Stomach smooth muscle (tissue), 2 donors: Measurements from ENCODE around the gene MPC2.
A peak's percentile ranks its signal among the peaks of the same experiment; 100 is the strongest.

Experiments
- H3K27ac ChIP-seq: one replicate; pipeline ENCODE4 v1.7.0; 2013; ENCODE audit warnings: mild to moderate bottlenecking, low read length, inconsistent platforms
- H3K27me3 ChIP-seq, 2 donors: one replicate each; pipeline ENCODE4 v1.7.0; 2013; ENCODE audit warnings: low read length in 2 of 2; ENCODE audit not compliant: insufficient read depth in 2 of 2, control insufficient read depth in 1 of 2
- H3K36me3 ChIP-seq, 2 donors: one replicate each; pipeline ENCODE4 v1.7.0; 2013; ENCODE audit warnings: low read length in 2 of 2; ENCODE audit not compliant: control insufficient read depth in 2 of 2, insufficient read depth in 2 of 2
- H3K4me1 ChIP-seq: one replicate; pipeline ENCODE4 v1.7.0; 2013; ENCODE audit warnings: low read length; ENCODE audit not compliant: control insufficient read depth, insufficient read depth
- H3K4me3 ChIP-seq, 2 donors: one replicate each; pipeline ENCODE4 v1.7.0; 2013; ENCODE audit warnings: low read length in 2 of 2
- H3K9ac ChIP-seq, 2 donors: one replicate each; pipeline ENCODE4 v1.7.0; 2013; ENCODE audit warnings: low read length in 2 of 2, mild to moderate bottlenecking in 1 of 2
- H3K9me3 ChIP-seq, 2 donors: one replicate each; pipeline ENCODE4 v1.7.0; 2013; ENCODE audit warnings: low read length in 2 of 2; ENCODE audit not compliant: control insufficient read depth in 2 of 2
- donor health status: healthy.
- donor health status: Pancreatic carcinoma.

Gene MPC2

DNA sequence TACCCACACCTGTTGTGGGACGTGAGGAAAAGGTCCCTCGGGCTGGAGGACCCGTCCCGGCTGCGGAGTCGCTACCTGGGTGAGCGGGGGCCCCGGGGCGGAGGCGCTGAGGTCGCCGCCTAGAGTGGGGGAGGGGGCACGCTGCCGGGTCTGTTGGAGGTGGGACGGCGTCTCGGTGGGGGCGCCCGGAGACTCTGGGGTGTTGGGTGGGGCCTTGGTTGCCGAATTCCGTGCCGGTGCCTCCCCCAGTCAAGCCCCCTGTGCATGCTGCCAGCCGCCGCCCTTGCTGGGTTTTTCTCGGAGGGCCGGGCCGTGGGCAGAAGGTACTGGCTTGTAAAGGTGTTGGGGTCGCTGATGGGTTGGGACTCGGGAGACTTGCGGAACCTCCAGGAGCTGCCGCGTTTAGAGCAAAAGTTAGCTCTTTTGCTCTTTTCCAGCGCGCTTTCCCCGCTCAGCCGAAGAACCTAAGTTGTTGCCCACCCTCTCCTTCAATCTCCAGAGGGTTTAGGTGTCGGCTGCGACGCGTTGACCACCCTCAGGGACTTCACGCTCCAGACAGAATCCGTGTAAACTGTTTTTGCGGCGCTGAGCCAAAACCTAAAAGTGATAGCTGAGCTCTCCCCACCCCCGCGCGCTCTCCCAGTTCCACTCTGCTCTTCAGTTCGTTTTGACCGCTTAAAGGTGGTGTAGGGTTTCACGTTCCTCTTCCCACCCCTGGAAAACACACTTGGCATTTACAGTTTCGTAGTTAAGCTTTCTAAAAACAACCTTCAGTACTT is at the start of gene MPC2:
Gene MPC2, minus strand, starts transcription at position 143 of the 779 bp plus-strand sequence. CDS start 1,231 bp downstream, outside the sequence.
- Histone ChIP-seq H3K4me1 (peaks cover 3% of the 10 kb centered on the region), H3K9me3 (no peaks in the 10 kb centered on the region), H3K4me3 (peak within 1 kb of the TSS; percentile 91 to 96), H3K27me3 (no peaks in the 10 kb centered on the region), H3K27ac (peak within 1 kb of the TSS; percentile 97), H3K36me3 (no peaks in the 10 kb centered on the region), H3K9ac (peak within 1 kb of the TSS; percentile 95 to 97)

DNA sequence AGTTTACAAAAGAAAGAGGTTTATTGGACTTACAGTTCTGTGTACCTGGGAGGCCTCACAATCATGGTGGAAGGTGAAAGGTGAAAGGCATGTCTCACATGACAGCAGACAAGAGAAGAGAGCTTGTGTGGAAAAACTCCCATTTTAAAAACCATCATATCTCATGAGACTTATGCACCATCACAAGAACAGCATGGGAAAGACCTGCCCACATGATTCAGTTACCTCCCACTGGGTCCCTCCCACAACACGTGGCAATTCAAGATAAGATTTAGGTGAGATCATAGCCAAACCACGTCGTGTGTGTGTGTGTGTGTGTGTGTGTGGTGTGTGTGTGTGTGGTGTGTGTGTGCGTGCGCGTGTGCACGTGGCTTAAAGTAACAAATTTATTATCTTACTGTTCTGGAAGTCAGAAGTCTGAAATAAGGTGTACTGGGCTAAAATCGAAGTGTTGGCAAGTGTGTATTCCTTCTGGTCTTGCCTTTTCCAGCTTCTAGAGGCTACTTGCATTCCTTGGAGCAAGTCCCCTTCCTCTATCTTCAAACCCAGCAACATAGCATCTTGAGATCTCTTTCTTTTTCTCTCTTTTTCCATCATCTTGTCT is 48.1 kb upstream of the MPC2 start:
- H3K9me3 ChIP-seq: no peaks in the 10 kb centered on the region
- H3K9ac ChIP-seq: no peak overlapping the region
- H3K36me3 ChIP-seq: peaks cover 0 to 6% of the 10 kb centered on the region in 2 donors
- H3K4me1 ChIP-seq: peaks cover 2% of the 10 kb centered on the region
- no peak overlapping the region for H3K27ac ChIP-seq
- no peak overlapping the region for H3K4me3 ChIP-seq
- no peaks in the 10 kb centered on the region for H3K27me3 ChIP-seq

DNA sequence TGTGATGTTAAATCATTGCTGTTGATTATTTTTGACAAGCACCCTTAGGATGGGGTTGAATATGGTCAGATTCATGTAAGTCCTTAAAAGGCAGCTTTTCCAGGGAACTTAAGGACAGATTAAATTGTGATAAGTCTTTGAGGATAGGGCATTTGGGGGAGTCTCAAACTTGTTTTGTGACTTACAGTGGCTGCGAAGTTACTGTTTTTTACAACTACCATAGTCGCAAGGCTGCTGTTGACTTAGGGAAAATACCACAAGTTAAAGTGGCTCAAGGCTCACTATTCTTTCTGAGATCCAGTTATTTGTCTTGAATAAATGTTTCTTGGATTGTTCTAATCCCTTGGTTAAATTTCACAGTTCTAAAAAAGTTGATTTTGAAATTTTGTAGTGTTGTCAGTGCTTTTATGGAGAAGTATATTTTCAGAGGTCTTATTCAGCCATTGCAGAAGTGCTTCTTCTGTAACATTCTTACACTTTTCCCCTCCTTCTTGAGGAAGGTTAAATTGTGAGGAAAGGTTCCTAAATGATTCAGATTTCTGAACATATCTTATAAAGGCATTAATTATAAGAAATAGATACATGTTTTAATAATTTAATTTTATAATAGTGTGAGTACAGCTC is 47.0 kb upstream of the MPC2 start:
- Histone ChIP-seq H3K27me3 (no peaks in the 10 kb centered on the region), H3K27ac (no peak overlapping the region), H3K9ac (no peak overlapping the region), H3K9me3 (no peaks in the 10 kb centered on the region), H3K4me3 (no peak overlapping the region), H3K36me3 (peaks cover 0 to 6% of the 10 kb centered on the region in 2 donors), H3K4me1 (peaks cover 2% of the 10 kb centered on the region)

DNA sequence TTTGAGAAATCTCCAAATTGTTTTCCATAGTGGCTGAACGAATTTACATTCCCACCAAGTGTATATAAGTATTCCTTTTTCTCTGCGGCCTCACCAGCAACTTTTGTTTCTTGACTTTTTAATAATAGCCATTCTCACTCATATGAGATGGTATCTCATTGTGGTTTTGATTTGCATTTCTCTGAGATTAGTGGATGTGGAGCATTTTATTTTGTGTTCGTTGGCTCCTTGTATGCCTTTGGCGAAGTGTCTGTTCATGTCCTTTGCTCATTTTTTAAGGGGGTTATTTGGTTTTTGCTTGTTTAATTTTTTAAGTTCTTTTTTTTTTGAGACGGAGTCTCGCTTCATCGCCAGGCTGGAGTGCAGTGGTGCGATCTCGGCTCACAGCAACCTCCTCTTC is 45.1 kb upstream of the MPC2 start:
- H3K9ac ChIP-seq: no peak overlapping the region
- H3K27ac ChIP-seq: no peak overlapping the region
- no peaks in the 10 kb centered on the region for H3K27me3 ChIP-seq
- peaks cover 0 to 6% of the 10 kb centered on the region in 2 donors for H3K36me3 ChIP-seq
- peaks cover 2% of the 10 kb centered on the region for H3K4me1 ChIP-seq
- no peak overlapping the region for H3K4me3 ChIP-seq
- no peaks in the 10 kb centered on the region for H3K9me3 ChIP-seq

DNA sequence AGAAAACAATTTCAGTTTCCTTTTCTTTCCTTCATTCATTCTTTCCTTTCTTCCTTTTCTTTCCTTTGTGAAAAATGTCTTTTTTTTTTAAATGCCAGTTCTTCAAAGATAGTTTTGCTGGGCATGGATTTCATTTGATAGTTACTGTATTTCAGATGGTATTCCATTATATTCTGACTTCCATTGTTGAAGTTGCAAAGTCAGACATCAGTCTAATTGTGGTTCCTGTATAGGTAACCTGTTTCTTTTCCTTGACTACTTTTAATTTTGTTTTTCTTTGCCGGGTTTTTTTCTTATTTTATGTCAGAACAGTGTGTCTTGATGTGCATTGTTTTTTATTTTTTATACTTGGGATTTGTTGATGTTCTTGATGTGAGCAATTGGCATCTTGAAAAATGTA is 40.4 kb upstream of the MPC2 start:
- Histone ChIP-seq H3K9ac (no peak overlapping the region), H3K4me1 (peaks cover 2% of the 10 kb centered on the region), H3K27ac (no peak overlapping the region), H3K9me3 (no peaks in the 10 kb centered on the region), H3K4me3 (no peak overlapping the region), H3K27me3 (no peaks in the 10 kb centered on the region), H3K36me3 (peaks cover 4 to 7% of the 10 kb centered on the region in 2 donors)

DNA sequence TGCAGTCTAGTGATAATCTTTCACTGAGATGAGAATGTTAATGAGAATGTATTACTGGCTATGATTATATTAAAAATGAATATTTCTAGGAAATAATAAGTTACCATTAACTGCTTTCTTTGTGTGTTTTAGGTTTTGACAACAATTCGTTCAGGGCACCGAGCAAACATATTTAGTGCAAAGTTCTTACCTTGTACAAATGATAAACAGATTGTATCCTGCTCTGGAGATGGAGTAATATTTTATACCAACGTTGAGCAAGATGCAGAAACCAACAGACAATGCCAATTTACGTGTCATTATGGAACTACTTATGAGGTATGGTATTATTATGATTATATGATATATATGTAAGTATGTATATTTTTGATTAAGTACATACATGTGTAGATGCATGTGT is 37.8 kb upstream of the MPC2 start:
- H3K27ac ChIP-seq: no peak overlapping the region
- H3K9ac ChIP-seq: no peak overlapping the region
- H3K4me1 ChIP-seq: no peaks in the 10 kb centered on the region
- peaks cover 4 to 11% of the 10 kb centered on the region in 2 donors for H3K36me3 ChIP-seq
- no peak overlapping the region for H3K4me3 ChIP-seq
- no peaks in the 10 kb centered on the region for H3K27me3 ChIP-seq
- H3K9me3 ChIP-seq: no peaks in the 10 kb centered on the region

DNA sequence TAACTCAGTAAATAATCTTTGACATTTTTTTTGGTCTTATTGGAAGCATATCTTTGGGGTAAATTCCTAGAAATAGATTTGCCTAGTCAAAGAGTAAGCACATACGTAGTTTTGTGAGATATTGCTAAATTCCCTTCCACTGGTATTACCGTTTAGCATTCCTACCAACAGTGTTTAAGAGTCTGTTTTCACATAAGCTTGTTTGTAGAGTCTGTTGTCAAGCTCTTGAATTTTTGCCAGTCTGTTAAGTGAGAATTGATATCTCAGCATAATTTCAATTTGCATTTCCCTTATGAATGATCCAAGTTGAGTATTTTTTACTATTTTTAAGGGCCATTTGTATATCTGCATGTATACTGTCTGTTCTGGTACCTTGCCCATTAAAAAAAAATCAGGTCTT is 37.0 kb upstream of the MPC2 start:
- H3K4me1 ChIP-seq: no peaks in the 10 kb centered on the region
- no peak overlapping the region for H3K9ac ChIP-seq
- no peaks in the 10 kb centered on the region for H3K27me3 ChIP-seq
- H3K27ac ChIP-seq: no peak overlapping the region
- H3K4me3 ChIP-seq: no peak overlapping the region
- no peaks in the 10 kb centered on the region for H3K9me3 ChIP-seq
- H3K36me3 ChIP-seq: peaks cover 4 to 11% of the 10 kb centered on the region in 2 donors

DNA sequence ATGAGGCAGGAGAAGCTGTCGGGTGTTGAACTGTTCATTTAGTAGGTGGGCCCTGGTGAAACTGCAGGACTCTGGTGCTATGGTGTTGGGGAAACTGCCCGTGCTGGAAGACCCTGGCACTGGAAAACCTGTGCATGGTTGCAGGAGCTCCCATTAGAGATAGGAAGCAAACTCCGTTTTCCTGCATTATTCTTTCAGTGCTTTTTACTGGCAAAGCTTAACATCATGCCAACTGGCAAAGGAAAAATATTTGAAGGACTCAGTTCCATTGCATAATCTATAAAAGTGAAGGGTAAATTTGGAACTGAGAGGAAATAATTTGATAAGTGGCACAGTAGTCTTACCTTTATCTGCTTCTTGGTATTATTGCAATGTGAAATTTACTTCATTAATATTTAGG is 31.7 kb upstream of the MPC2 start:
- H3K4me1 ChIP-seq: no peaks in the 10 kb centered on the region
- H3K27me3 ChIP-seq: no peaks in the 10 kb centered on the region
- H3K27ac ChIP-seq: no peak overlapping the region
- H3K36me3 ChIP-seq: peaks cover 9 to 11% of the 10 kb centered on the region in 2 donors
- H3K4me3 ChIP-seq: no peak overlapping the region
- no peaks in the 10 kb centered on the region for H3K9me3 ChIP-seq
- H3K9ac ChIP-seq: no peak overlapping the region

DNA sequence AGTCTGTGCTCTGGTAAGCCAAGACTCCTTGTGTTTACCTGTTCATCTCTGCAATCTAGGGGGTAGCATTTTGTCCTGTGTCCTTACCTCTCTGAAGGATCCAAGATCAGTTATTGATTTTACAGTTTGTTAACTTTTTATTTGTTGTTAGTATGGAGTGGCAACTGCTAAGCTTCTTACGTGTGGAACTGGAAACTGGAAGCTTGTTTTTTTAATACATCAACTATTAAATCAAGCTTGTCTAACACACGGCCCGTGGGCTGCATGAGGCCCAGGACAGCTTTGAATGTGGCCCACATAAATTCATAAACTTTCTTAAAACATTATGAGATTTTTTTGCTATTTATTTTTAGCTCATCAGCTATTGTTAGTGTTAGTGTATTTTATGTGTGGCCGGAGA is 29.2 kb upstream of the MPC2 start:
- H3K4me3 ChIP-seq: no peak overlapping the region
- H3K4me1 ChIP-seq: no peaks in the 10 kb centered on the region
- no peaks in the 10 kb centered on the region for H3K9me3 ChIP-seq
- no peaks in the 10 kb centered on the region for H3K27me3 ChIP-seq
- H3K9ac ChIP-seq: no peak overlapping the region
- no peak overlapping the region for H3K27ac ChIP-seq
- peaks cover 7 to 9% of the 10 kb centered on the region in 2 donors for H3K36me3 ChIP-seq

DNA sequence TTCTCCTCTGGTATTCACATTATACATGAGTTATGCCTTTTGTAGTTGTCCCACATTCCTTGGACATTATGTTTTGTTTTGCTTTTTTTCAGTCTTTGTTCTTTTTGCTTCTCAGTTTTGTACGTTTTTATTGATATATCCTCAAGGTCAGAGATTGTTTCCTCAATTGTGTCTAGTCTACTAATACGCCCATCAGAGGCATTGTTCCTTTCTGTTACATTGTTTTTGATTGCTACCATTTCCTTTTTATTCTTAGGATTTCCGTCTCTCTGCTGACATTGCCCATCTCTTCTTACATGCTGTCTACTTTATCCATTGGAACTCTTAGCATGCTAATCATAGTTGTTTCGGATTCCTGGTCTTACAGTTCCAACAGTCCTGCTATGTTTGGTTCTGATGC is 27.8 kb upstream of the MPC2 start:
- Histone ChIP-seq H3K4me3 (no peak overlapping the region), H3K27ac (no peak overlapping the region), H3K4me1 (no peaks in the 10 kb centered on the region), H3K27me3 (no peaks in the 10 kb centered on the region), H3K9me3 (no peaks in the 10 kb centered on the region), H3K9ac (no peak overlapping the region), H3K36me3 (peaks cover 7 to 9% of the 10 kb centered on the region in 2 donors)

DNA sequence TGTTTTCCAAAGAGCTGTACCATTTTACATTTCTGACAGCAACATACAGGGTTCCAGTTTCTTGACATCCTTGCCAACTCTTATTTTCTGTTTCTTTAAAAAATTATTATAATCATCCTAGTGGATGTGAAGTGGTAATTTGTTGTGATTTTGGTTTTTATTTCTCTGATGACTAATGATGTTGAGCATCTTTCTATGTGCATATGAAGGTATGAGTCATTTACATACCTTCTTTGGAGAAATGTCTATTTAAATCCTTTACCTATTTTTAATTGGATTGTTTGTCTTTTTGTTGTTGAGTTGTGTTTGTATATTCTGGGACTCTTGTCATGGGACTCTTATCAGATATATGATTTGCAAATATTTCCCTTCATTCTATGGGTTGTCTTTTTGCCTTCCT is 20.8 kb upstream of the MPC2 start:
- Histone ChIP-seq H3K4me1 (no peaks in the 10 kb centered on the region), H3K4me3 (no peak overlapping the region), H3K27ac (no peak overlapping the region), H3K9ac (no peak overlapping the region), H3K36me3 (peaks cover 3 to 5% of the 10 kb centered on the region in 2 donors), H3K9me3 (no peaks in the 10 kb centered on the region), H3K27me3 (no peaks in the 10 kb centered on the region)
